HPDE6-E6E7 (cell line): Measurements from ENCODE around the gene LMBR1L.

Experiments
- DNase-seq: peaks from one replicate; pipeline ENCODE4 v3.0.0; 2011; ENCODE audit warnings: missing footprints; ENCODE audit errors: extremely low spot score

The LMBR1L gene

DNA sequence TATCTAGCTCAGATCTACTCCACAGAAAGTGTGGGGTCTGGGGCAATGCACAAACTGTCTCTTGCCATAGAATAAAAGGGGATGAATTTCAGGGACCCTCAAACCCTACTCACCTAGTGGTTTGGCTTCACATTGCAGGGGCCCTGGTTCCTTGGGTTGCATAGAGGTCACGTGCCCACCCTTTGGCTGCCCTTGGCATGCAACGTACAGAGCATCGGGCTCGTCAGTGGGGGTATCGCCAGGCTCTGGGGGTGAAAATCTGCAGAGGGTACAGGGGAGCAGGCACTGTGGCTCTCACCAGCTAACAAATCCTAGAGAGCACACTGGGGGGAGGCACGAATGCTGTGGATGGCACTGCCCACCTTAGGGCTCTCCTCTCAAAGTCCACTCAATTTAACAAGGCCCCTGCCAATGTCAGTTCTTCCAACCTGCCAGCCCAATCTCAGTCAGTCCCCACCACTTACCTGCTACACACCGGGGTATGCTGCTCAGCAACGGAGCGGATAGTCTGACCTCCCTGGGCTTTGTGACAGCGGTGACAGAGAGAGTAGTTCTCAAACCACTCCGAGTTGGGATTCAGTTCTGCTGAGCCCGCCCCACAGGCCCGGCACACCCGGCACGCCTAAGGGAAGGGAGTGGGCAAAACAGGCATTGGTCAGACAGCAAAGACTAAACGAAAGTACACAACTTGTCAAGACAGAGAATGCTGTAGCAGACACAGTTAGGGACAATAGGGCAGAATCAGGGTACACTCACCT, 58.0 kb downstream of the LMBR1L start:
- no peak for DNase-seq

DNA sequence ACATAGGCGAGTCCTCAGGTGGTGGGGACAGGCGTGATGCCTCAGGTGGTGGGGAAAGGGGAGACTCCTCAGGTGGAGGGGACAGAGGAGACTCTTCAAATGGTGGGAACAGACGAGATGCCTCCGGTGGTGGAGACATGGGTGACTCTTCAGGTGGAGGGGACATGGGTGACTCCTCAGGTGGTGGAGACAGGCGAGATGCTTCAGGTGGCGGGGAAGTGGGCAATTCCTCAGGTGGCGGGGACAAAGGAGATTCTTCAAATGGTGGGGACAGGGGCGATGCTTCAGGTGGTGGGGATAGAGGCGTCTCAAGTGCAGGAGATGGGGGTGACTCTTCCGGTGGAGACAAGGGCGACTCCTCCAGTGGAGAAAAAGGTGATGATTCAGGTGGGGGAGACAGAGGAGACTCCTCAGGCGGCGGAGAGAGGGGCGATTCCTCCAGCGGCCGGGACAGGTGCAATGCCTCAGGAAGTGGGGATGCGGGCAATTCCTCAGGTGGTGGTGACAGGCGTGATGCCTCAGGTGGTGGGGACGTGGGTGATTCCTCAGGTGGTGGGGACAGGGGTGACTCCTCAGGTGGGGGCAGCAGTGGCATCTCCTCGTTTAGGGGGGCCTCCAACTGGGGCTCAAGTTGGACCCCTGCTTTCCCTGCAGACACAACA, 58.7 kb downstream of the LMBR1L start:
- no peak for DNase-seq

DNA sequence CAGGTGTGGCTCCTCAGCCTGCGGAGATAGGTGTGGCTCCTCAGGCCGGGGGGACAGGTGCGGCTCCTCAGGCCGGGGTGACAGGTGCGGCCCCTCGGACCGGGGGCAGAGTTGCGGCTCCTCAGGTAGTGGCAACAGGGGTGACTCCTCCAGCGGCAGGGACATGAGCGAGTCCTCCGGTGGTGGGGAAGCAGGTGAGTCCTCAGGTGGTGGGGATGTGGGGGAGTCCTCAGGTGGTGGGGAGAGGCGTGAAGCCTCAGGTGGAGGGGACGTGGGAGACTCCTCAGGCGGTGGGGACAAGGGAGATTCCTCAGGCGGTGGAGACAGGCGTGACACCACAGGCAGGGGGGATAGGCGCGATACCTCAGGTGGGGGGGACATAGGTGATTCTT, 59.3 kb downstream of the LMBR1L start:
- DNase-seq = no peak

DNA sequence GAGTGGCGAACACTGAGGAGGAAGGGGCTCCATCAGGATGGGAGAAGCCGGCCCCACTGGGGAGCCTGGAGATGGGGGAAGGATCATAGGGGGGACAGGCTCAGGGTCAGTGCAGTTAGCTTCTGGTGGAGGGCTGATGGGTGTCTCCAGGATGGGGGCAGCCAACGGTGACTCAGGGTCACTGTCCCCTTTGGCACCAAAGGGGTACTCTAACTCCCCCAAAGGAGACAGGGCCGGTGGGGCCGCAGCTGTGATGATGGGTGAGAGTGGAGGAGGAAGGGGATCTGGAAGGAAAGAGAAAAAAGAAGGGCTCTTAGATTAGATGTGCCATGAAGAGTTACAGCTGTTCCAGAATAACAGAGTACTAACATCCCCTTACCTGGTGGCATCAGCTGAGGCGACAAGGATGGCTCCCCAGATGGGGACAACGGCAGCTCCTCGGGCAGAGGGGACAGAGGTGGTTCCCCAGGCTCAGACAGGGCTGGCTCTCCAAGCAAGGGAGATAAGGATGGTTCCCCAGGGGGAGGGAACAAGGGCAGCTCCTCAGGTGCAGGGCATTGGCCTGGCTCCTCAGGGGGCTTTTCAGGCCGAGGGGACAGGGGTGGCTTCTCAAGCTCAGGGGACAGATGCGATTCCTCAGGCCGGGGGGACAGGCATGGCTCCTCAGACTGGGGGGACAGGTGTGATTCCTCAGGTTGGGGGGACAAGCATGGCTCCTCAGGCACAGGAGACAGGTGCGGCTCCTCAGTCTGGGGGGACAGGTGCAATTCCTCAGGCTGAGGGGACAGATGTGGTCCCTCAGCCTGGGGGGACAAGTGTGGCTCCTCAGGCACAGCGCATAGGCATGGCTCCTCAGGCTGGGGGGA, 59.9 kb downstream of the LMBR1L start:
- no peak for DNase-seq

DNA sequence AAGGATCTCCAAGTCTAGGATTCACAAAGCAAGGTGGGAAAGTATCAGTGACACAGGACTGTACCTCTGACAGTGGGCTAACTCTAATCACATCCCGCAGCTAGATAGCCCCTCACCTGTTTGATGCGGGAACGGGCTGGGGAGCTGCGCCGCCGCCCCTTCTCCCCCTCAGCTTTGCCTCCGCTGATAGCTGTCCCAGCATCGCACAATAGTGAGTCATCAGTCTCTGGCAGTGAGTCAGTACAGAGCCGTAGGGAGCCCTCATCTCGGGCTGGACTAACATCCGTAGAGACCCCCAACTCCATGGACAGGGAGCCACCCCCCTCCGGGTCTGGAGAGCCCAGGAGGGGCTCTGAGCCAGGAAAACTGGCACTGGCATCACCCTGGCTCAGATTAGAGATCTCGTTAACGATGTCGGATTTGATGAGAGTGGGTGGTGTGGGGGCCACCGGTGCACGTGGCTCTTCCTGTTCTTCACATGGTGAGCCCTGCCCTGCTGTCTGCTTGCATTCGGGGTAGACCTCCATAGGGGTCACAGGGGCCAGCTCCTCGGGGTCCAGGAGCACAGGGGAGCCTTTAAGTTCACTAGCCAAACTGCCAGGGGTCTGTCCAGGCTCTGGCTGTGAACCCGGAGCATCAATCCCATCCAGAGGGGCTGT, 61.0 kb downstream of the LMBR1L start:
- no peak for DNase-seq

DNA sequence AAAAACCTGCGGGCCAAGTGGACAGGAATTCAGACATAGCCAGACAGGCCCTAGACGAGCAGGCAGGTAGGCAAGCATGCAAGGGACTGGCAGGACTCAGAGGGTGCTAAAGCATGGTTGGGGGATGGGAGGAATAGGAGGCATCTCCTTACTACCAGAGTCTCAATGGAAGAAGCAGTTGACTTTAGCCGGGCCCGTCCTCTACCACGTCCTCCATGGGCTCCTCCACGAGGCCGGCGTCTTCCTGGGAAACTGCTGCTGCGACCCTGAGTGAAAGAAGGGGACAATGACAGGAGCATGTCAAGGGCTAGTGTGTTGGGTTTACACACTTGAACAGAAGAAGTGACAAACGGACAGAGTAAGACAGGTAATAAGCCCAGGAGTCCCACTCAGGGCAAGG, 61.7 kb downstream of the LMBR1L start:
- DNase-seq = no peak
